HG02610 (cell line): ENCODE data around the gene PSORS1C1.

ENCODE experiments used
- ATAC-seq: cut with Tn5 transposase; IDR thresholded peaks from one replicate; pipeline ENCODE4 v1.9.1; 2021; ENCODE audit warnings: mild to moderate bottlenecking, moderate library complexity; ENCODE audit not compliant: unreplicated experiment

Gene PSORS1C1

DNA sequence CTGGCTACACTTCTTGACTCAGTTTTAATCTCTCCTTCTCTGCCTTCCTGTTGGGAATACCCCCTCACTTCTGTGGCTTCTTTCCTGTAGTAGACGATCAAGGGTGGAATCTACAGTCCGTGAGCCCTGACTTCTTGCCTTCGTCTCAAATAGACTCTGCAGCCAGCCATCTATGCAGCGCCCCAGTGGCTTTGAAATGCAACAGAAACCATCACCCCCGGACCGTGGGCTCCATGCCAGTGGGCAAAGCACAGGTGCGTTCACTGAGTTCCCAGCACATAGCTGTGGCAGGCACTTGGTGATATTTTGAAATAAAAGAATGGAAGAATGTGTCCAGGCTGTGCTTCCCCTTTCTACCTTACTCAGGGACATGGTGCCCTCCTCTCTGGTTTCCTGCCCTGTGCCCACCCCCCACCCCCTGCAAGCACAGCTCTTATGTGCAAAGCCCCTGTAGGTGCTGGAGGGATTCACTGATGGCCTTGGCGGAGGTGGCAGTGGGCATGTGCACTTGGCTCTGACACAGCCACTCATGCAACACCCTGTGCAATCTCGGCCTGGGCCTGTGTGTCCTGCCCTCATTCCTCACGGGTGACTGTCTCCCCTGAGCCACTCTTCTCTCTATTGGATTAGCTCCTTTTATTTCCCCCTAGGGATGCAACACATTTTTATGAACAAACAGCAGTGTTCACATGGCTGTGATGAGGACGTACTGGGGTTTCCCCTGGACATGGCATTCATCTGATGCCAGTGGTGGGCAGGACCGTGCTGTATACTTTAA is 11.2 kb downstream of the PSORS1C1 start:
- ATAC-seq: no peak

DNA sequence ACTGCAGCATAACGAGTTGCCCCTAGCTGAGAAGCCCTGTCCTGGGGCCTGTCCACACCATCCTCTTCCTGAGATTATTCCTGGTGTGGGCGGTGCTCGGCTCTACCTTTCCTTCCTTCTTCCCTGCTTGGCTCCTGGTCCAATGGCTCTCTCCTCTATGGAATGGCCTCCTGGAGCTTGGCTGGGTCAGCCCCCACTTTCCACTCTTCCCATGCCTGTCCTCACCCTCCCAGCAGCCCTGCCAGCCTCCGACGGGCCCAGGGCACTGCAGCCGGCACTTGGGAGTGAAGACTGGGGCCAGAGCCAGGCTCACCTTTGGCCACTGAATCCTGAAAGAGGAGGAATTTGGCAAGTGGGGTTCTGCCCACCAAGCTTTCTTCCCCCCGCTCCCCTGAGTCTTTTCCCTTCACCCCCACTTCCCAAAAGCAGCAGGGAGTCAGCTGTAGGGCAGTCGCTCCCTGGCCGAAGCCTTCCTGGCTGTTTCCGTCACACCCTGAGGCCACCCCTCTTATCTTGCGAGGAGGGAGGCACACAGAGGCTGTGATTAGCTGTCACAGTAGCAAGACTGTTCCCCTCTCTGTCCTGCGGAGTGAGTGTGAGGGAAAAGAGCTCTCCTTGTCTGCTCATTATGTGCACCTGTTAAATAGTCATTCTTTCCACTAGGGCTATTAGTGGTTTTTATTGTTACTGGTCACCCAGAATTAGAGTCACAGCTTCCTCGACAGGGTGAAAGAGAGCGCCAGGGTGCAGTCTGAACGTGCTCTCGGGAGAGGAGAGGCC is 12.0 kb downstream of the PSORS1C1 start:
- no peak for ATAC-seq

DNA sequence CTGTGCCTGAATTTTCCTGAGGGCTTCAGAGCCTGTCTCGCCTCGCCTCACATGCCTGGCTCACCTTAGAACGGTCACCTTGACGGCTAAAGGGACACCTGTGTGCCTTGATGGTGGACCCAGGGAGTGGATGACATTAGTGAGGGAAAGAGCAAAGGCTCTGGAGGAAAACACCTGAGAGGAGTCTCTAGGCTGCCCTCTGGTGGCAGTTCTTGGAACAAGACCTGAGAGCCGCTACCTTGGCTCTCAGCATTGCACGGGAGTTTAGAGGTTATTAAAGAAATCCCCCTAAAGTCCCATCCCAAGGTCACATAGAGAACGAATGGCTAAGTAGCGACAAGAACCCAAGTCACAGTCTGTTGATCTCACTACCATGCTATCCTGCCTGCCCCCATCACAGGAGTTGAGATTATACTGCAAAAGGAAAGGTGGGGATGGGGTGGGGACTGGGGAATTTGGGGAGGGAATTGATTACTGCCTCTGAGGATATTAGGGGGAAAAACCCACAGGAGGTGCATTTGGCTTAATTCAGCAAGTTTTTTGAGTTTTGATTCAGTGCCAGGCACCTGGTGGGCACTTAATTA is 13.6 kb downstream of the PSORS1C1 start:
- ATAC-seq: no peak

DNA sequence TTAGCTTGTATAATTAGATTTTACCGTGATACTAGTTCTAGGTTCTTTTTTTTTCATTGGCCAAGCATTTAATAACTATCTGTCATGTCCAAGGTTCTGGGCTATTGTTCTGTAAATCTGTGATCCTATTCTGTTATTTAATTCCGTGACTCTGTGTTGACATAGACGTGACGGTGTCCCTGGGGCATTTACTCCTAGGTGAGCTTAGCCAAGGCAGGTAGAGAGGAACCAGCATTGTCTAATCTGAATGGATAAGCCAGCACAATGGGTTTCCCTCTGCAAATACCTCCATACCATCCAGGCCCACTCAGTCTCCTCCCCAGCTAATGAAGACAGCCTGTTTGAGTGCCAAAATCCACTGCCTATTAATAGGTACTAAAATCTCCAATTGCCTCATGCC is 14.5 kb downstream of the PSORS1C1 start:
- no peak for ATAC-seq

DNA sequence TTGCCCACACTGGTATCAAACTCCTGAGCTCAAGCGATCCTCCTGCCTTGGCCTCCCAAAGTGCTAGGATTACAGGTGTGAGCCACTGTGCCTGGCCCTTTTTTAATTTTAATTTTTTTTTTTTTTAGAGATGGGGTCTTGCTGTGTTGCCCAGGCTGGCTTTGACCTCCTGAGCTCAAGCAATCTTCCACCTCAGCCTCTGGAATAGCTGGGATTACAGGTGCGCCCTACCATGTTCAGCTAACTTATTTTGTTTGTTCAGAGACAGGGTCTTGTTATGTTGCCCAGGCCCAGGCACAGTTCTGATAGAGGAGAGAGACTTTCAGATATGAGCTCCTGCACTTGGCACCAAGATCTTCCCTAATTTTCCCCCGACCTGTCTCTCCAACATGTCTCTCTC is 16.2 kb downstream of the PSORS1C1 start:
- no peak for ATAC-seq

DNA sequence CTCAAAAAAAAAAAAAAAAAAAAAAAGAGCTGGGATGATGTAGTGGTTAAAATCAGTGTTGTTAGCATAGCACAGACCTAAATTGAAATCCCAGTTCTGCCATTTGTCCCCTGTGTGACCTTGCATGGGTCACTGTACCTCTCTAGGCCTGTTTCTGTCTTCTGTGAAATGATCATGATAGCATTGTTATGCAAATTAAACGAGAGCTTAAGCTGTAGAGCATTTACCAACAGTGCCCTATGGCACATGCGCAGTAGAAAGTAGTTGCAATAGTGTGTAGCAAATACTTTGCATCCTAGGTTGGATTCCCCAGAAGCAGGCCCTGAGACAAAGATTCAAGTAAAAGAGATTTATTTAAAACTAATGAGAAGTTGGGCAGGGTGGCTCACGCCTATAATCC is 17.0 kb downstream of the PSORS1C1 start:
- no peak for ATAC-seq

DNA sequence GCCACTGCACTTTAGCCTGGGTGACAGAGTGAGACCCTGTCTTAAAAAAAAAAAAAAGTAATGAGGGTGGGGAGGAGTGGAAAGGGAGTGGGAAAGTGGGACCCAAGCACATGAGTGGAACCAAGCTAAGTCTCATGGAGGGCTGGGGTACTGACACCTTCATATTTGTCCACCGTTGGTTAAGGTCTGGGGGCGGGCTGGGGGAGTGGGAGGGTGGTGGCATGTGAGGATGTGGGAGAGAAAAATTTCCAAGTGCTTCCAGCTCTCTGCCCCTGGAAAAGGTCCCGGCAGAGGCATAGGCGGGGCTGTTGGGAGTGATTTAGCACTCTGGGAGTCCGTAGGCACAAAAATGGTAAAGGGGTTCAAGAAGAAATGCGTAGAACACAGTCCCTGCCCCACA is 18.2 kb downstream of the PSORS1C1 start:
- no peak for ATAC-seq

DNA sequence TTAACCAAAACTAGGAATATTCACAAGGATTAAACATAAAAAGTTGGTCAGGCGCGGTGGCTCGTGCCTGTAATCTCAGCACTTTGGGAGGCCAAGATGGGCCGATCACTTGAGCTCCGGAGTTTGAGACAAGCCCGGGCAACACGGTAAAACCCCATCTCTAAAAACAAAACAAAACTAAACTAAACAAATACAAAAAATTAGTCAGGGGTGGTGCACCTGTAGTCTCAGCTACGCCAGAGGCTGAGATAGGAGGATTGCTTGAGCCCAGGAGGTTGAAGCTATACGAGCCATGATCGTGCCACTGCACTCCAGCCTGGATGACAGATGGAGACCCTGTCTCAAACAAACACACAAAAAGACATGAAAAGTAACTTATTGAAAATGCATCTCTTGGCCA is 21.1 kb downstream of the PSORS1C1 start:
- ATAC-seq: no peak

DNA sequence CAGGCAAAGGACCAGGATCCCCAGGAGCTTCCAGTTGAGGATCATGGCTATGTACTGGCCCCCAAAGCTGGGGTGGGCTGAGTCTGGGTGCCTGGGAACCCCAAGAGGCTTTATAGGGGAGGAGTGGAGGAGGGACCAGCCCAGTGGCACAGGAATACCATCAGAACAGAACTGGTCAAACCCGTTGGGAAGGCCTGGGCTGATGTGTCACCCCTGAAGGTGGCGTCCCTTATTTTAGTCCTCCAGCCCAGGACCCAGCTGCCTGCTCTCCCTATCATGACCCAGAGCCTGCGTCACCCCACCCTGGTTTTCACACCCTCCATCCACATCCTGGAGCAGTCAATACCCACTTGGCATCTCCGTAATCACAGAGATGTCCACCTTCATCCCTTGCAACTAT is 24.4 kb downstream of the PSORS1C1 start, which contains the start of gene PSORS1C2:
Gene PSORS1C2, minus strand, starts transcription at position 85 of the 400 bp plus-strand sequence. Its CDS starts 40 bp downstream, at position 45.
- no peak for ATAC-seq

DNA sequence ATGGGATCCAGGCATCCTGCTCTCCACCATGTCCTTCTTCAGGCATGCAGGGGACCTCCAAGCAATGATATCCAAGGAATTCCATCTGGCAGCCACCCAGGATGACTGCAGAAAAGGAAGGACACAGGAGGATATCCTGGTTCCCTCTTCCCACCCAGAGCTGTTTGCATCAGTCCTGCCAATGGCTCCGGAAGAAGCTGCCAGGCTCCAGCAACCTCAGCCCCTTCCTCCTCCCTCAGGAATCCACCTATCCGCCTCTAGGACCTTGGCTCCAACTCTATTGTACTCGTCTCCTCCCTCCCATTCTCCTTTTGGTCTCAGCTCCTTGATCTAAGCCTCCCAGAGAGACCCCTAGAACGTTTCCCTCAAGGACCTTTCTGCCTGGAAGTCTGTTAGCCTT is 25.0 kb downstream of the PSORS1C1 start:
- ATAC-seq: no peak

DNA sequence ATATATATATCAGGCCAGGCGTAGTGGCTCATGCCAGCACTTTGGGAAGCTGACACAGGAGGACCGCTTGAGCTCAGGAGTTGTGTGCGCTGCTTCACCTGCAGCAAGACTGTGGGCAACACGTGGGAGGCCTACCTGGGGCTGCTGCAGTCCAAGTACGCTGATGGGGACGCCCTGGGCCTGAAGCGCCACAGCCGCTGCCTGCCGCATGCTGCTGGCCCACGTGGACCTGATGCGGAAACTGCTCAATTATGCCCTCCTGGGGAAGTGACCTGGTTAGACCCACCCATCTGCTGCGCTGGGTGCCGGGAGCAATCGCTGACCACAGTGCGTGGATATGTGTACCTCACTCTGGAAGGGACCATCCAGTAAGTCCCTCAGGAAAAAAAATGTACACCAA is 26.0 kb downstream of the PSORS1C1 start:
- ATAC-seq: no peak

DNA sequence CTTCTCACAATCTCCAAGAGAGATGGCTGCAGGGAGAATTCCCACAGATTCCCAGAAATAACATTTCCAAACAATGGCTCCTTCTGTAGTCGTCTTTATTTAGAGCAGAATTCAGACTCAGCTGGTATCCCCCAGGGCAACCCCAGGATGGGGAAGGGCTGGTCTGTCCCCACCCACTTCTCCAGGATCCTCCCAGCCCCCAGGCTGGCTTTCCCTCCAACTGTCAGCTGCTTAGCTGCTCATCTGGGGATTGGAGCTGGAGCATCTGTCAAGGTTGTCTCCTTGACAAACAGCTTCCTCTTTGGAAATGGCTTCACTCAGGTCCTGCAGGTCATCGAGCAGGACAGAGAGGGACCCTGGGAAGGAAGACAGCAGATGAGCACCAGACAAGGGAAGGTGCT is 27.8 kb downstream of the PSORS1C1 start:
- no peak for ATAC-seq

DNA sequence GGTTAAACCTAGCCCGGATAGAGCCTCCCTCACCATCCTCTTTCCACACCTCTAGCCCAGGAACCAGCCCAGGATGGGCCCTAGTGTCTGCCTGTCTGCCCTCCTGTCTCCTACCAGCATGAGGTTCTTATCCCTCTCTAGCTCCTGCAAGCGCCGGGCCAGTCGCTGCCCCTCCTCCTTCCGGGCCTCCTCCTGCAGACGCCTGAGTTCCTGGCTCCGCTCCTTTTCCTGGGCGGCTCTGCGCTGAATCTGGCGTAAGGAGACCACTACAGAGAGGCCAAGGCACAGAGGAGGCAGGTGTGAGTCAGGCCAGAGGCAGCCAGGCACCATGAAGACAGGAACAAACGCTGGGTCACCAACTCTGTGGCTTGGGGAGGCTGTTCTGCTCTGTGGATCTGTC is 28.5 kb downstream of the PSORS1C1 start:
- no peak for ATAC-seq

DNA sequence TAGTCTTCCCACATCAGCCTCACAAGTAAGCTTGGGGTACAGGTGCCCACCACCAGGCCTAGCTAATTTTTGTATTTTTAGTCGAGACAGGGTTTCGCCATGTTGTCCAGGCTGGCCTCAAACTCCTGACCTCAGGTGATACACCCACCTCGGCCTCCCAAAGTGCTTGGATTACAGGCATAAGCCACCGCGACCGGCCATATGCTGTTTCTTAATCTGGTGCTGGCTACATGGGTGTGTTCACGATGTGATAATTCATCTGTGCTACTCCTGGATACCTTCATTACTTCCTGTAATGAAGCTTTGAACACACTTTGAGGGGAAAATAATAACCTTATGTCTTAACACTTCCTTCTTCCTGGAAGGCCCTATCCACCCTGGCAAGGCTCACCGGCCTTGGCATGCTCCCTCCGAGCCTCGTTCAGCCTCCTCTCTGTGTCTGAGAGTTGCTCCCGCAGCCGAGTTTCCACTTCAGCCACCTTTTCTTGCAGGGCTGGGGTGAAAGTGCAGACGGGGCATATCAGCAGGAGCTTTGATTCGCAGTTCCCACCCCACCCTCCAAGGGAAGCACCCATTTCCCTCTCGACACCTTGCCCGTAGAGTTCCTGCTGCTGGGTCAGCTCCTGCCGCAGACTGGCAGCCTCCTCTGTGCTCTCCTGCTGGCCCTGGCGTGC is 29.8 kb downstream of the PSORS1C1 start:
- ATAC-seq: no peak

DNA sequence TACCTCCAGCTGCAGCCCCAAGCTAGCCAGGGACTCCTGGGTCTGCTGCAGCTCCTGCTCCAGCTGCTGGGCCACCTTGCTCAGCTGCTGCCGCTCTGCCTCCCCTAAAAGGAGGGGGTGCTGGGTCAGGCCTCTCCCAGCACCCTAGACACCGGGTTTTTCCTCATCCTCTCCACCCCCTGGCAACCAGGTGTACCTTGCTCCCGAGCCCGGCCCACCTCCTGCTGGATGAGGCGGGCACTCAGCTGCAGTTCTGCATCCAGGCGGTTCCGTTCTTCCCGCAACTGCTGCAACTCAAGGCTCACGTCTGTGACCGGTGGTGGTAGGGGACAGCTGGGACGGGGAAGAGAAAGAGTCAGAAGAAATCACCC is 30.4 kb downstream of the PSORS1C1 start:
- no peak for ATAC-seq

DNA sequence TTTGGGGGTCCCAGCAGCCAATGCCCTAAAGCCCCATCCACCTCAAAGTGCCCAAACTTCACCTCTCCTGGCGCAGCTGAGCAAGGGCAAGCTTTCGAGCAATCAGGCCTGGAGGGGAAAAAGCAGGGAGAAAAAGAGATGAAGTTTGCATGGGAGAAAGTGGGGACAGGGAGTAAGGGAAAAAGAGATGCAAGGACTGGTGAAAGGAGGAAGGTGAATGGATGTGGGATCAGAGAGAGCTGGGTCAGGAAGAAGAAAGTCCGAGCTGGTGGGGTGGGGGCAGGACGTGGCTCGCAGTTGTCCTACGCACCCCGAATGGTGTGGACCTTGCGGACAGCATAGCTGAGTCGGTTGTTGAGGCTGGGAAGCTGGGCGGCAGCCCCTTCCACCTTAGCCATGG is 30.8 kb downstream of the PSORS1C1 start:
- ATAC-seq: no peak

DNA sequence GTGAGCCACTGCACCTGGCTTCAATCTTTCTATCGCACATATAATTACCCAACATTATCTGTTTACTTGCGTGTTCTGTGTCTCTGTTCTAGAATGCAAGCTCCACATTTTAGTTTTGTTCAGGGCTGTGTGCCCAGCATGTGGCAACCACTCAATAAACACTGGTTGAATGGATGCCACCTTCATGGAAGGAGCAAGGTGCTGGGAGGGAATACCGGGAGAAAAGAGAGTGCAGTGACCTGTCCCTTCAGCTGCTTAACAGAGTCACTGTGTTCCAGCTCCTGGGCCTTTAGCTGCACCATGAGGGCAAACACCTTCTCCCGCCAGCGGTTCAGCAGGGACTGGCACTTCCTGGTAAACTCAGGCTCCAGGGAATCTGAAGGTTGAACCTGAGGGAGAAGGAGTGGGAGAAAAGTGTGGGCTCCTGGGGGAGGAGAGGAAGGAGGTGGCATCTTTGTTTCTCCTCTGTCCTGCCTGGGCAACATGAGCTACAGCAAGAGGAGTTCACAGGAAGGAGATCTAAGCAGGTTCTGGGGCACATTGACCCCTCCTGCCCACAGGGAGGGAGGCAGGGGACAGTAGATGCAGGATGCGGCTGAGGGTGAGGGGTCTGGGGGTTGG is 35.3 kb downstream of the PSORS1C1 start:
- ATAC-seq: no peak

DNA sequence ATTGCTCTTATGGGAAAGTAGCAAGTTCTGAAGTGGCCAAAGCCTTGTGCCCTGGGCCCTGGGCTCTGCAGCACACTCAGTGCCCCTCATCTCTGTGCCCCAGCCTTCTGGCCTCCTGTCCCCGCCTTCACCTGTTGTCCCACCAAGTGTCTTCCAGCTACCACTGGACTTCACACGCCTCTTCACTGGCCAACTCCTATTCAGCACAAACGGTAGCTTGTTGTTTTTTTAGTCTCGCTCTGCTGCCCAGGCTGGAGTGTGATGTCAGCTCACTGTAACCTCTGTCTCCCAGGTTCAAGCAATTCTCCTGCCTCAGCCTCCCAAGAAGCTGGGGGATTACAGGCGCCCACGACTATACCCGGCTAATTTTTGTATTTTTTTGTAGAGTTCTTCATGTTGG is 38.2 kb downstream of the PSORS1C1 start:
- ATAC-seq: no peak

DNA sequence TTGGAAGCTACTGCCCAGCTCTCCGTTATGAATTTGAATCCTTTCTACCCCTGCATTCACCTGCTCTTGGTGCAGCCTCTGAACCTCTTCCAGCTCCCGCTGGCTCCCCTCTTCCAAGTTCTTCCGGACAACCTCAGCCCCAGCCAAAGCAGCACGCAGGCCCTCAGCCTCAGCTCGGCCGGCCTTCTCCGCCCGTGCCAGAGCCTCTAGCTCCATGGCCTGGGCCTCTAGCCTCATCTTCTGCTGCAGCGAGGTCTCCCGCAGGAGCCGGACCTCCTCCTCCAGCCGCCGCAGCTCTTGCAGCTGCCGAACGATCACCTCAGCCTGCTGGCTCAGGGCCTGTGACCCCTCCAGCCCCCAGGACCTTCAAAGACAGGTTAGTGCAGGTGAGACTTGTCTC is 39.8 kb downstream of the PSORS1C1 start:
- no peak for ATAC-seq

DNA sequence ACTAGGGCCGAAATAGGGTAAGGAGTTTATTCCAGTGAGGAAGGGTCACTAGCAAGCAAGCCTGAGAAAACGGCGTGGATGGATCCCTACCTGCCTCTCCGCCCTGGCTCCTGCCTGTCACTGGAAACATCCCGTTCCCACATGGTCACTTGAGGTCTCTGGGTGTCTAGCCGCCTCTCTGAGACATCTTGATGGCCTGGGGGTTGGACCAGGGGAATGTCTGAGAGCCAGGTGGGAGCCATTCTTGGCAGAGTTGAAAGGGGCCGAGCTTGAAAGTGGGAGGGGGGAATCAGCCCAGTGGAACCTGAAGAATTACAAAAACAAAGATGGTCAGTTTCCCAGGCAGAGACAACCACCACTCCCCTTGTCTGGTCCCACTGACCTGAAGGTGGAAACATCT is 42.0 kb downstream of the PSORS1C1 start:
- ATAC-seq: no peak

DNA sequence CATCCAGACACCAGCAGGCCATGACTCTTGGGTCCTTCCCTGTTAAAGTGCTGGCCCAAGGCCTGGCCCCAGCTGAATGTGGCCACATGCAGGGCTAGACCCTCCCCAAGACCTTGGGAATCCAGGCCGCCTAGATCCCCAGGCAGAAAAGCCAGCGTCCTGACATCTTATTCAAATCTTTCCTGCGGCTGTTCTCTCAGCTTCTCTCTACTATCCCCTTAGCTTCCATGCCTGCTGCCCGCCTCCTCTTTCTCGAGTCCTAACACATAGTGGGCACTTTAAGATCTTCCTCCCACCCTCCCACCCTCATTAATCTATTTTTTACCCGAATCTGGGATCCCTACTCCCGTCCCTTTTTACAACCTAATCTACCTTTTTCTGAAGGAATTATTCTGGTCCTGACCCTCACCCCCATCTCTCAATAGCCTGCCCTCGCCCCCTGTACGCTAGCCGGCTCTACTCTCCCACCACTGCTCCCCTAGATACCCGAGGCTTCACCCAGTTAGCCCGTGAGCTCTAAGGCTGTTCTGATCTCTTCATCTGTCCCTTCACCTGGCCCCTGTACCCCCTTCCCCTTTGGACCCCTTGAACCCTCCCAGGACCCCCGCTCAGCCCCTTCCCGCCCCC is 43.0 kb downstream of the PSORS1C1 start, which contains the start of gene CCHCR1:
Gene CCHCR1, minus strand, starts transcription at position 290 of the 627 bp plus-strand sequence. Its CDS starts 202 bp downstream, at position 88.
- no peak for ATAC-seq
